Panc1 (cell line): ENCODE data around the gene DNMT3L.
"Not testable (repeated sequence)": the region's sequence is repeated elsewhere in the genome, so short reads cannot be mapped to it uniquely, and the experiment has no call there.

ENCODE experiments used
- CTCF ChIP-seq: fragments of 450-650 bp; IDR thresholded peaks from 2 replicates; pipeline ENCODE4 v1.5.1; 2017; ENCODE audit warnings: mild to moderate bottlenecking
- REST ChIP-seq, 2 experiments: IDR thresholded peaks; 2 replicates each; pipeline ENCODE4 v1.6.1; 2011 to 2012; ENCODE audit warnings: low read depth in 2 of 2, control low read depth in 1 of 2, low read length in 1 of 2, mild to moderate bottlenecking in 1 of 2, moderate library complexity in 1 of 2; ENCODE audit not compliant: insufficient read depth in 1 of 2

GRCh38 chr21:44207860-44208646, 53.6 kb downstream of the DNMT3L start:
- TF ChIP-seq CTCF; REST (IDR thresholded peaks at IDR 0.05; ENCODE audit: insufficient read depth in 1 of 2, low read depth in 2 of 2, low read length in 1 of 2): not testable (repeated sequence)
